ENCODE data around the gene TDRD7. TPM values are rescaled to one million over a fixed set of nuclear protein-coding genes. Genes with fewer than 3 reads are reported as not detected.
"Not testable (repeated sequence)": the region's sequence is repeated elsewhere in the genome, so short reads cannot be mapped to it uniquely, and the experiment has no call there.

Gene TDRD7
- total RNA-seq, 3 donors from 2014 or later (not counting 1 experiment from before 2014, with no cell fraction given): 9.8 to 16.4 (median 16.3) TPM

GRCh38 chr9:97440160-97440559 lies 28.3 kb downstream of the TDRD7 start:
- Mint-ChIP-seq H3K4me3 (no peak overlapping the region), H3K36me3 (no peaks in the 10 kb centered on the region), H3K9me3 (no peaks in the 10 kb centered on the region), H3K4me1 (no peaks in the 10 kb centered on the region), H3K27ac (no peak overlapping the region), H3K27me3 (ENCODE audit: low read depth in 2 of 2) (no peaks in the 10 kb centered on the region)
- TF ChIP-seq, protein P1, sequence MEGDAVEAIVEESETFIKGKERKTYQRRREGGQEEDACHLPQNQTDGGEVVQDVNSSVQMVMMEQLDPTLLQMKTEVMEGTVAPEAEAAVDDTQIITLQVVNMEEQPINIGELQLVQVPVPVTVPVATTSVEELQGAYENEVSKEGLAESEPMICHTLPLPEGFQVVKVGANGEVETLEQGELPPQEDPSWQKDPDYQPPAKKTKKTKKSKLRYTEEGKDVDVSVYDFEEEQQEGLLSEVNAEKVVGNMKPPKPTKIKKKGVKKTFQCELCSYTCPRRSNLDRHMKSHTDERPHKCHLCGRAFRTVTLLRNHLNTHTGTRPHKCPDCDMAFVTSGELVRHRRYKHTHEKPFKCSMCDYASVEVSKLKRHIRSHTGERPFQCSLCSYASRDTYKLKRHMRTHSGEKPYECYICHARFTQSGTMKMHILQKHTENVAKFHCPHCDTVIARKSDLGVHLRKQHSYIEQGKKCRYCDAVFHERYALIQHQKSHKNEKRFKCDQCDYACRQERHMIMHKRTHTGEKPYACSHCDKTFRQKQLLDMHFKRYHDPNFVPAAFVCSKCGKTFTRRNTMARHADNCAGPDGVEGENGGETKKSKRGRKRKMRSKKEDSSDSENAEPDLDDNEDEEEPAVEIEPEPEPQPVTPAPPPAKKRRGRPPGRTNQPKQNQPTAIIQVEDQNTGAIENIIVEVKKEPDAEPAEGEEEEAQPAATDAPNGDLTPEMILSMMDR (IDR thresholded peaks at IDR 0.05): no peak
- ATAC-seq (no peak), DNase-seq (no peak)
- no peaks in the 10 kb centered on the region for H3K27me3 ChIP-seq (ENCODE audit: control insufficient read depth, insufficient read depth, low read length)
- no peak overlapping the region for H3K27ac ChIP-seq (ENCODE audit: low read length)
- H3K4me3 ChIP-seq (ENCODE audit: low read length): no peak overlapping the region
- 100% methylated on average over 1 of the region's 1 CpG for WGBS (ENCODE audit: insufficient coverage)
- H3K4me1 ChIP-seq (ENCODE audit: control insufficient read depth, insufficient read depth, low read length): no peaks in the 10 kb centered on the region
- no peaks in the 10 kb centered on the region for H3K9me3 ChIP-seq (ENCODE audit: control insufficient read depth, insufficient read depth, low read length)
- peaks cover 31% of the 10 kb centered on the region for H3K36me3 ChIP-seq (ENCODE audit: control insufficient read depth, insufficient read depth, low read length)
- intact Hi-C loops (cut with micrococcal nuclease): no loop called here

DNA sequence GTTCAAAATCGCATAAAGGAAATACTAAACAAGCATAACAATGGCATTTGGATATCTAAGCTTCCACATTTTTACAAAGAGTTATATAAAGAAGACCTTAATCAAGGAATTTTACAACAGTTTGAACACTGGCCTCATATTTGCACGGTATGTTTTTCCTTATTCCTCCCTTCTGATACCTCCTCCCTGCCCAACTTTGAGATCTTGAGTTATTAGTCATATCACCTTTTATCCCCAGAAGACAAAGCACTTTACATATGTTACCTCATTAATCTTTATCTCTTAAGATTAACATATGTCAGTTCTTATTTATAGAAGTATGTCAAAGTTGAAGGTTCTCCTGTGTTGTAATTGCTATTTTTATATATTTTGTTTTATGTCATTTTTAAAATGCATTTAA lies 29.8 kb downstream of the TDRD7 start:
- H3K4me1 ChIP-seq (ENCODE audit: control insufficient read depth, insufficient read depth, low read length): no peaks in the 10 kb centered on the region
- ATAC-seq: no peak
- Mint-ChIP-seq H3K4me1 (no peaks in the 10 kb centered on the region), H3K4me3 (no peak overlapping the region), H3K36me3 (no peaks in the 10 kb centered on the region), H3K27me3 (ENCODE audit: low read depth in 2 of 2) (no peaks in the 10 kb centered on the region), H3K27ac (no peak overlapping the region), H3K9me3 (no peaks in the 10 kb centered on the region)
- no peak for DNase-seq
- H3K36me3 ChIP-seq (ENCODE audit: control insufficient read depth, insufficient read depth, low read length): peaks cover 31% of the 10 kb centered on the region
- no peak overlapping the region for H3K4me3 ChIP-seq (ENCODE audit: low read length)
- no peaks in the 10 kb centered on the region for H3K27me3 ChIP-seq (ENCODE audit: control insufficient read depth, insufficient read depth, low read length)
- H3K9me3 ChIP-seq (ENCODE audit: control insufficient read depth, insufficient read depth, low read length): no peaks in the 10 kb centered on the region
- WGBS (ENCODE audit: insufficient coverage): 95% methylated on average over 2 of the region's 2 CpGs
- intact Hi-C loops (cut with micrococcal nuclease): no loop called here
- no peak overlapping the region for H3K27ac ChIP-seq (ENCODE audit: low read length)
- TF ChIP-seq, protein P1 (IDR thresholded peaks at IDR 0.05): no peak

GRCh38 chr9:97445119-97445701 lies 33.3 kb downstream of the TDRD7 start:
- peaks cover 0 to 4% of the 10 kb centered on the region in 2 donors for H3K4me1 Mint-ChIP-seq
- Histone ChIP-seq H3K36me3 (ENCODE audit: control insufficient read depth, insufficient read depth, low read length) (peaks cover 18% of the 10 kb centered on the region), H3K9me3 (ENCODE audit: control insufficient read depth, insufficient read depth, low read length) (no peaks in the 10 kb centered on the region), H3K4me3 (ENCODE audit: low read length) (no peak overlapping the region), H3K27me3 (ENCODE audit: control insufficient read depth, insufficient read depth, low read length) (no peaks in the 10 kb centered on the region), H3K4me1 (ENCODE audit: control insufficient read depth, insufficient read depth, low read length) (no peaks in the 10 kb centered on the region), H3K27ac (ENCODE audit: low read length) (no peak overlapping the region)
- no peak overlapping the region for H3K27ac Mint-ChIP-seq
- H3K36me3 Mint-ChIP-seq: peaks cover 7% of the 10 kb centered on the region
- H3K27me3 Mint-ChIP-seq (ENCODE audit: low read depth in 2 of 2): no peaks in the 10 kb centered on the region
- intact Hi-C loops (cut with micrococcal nuclease): no loop called here
- no peak overlapping the region for H3K4me3 Mint-ChIP-seq
- no peaks in the 10 kb centered on the region for H3K9me3 Mint-ChIP-seq
- ATAC-seq: no peak
- WGBS (ENCODE audit: insufficient coverage): 95% methylated on average over 2 of the region's 2 CpGs
- DNase-seq: no peak
- TF ChIP-seq, protein P1 (IDR thresholded peaks at IDR 0.05): no peak

DNA sequence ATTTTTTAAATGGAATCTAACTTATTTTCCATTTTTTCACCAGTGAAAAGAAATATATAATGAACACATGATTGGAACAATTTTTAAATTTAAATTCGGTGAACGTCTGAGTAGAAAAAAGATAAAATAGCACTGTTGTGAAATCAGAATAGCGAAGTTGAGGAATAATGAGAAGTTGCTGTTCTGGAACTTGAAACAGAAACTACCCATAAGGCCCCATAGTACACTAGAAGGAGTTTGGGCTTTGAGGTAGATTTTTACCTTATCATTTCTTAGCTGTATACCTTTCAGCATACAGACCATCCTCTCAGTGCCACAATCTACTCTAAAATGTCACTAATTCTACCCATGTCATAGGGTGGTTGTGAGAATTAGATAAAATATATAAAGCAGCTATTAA lies 35.1 kb downstream of the TDRD7 start:
- Mint-ChIP-seq H3K9me3 (no peaks in the 10 kb centered on the region), H3K27me3 (ENCODE audit: low read depth in 2 of 2) (no peaks in the 10 kb centered on the region), H3K27ac (no peak overlapping the region), H3K36me3 (peaks cover 7% of the 10 kb centered on the region), H3K4me3 (no peak overlapping the region), H3K4me1 (peaks cover 0 to 4% of the 10 kb centered on the region in 2 donors)
- TF ChIP-seq, protein P1 (IDR thresholded peaks at IDR 0.05): no peak
- no peak overlapping the region for H3K27ac ChIP-seq (ENCODE audit: low read length)
- no peak for ATAC-seq
- no peaks in the 10 kb centered on the region for H3K4me1 ChIP-seq (ENCODE audit: control insufficient read depth, insufficient read depth, low read length)
- H3K36me3 ChIP-seq (ENCODE audit: control insufficient read depth, insufficient read depth, low read length): peaks cover 11% of the 10 kb centered on the region
- intact Hi-C loops (cut with micrococcal nuclease): no loop called here
- DNase-seq: no peak
- WGBS (ENCODE audit: insufficient coverage): no CpG with 5 or more reads among the region's 3 CpGs
- no peaks in the 10 kb centered on the region for H3K9me3 ChIP-seq (ENCODE audit: control insufficient read depth, insufficient read depth, low read length)
- no peaks in the 10 kb centered on the region for H3K27me3 ChIP-seq (ENCODE audit: control insufficient read depth, insufficient read depth, low read length)
- H3K4me3 ChIP-seq (ENCODE audit: low read length): no peak overlapping the region

DNA sequence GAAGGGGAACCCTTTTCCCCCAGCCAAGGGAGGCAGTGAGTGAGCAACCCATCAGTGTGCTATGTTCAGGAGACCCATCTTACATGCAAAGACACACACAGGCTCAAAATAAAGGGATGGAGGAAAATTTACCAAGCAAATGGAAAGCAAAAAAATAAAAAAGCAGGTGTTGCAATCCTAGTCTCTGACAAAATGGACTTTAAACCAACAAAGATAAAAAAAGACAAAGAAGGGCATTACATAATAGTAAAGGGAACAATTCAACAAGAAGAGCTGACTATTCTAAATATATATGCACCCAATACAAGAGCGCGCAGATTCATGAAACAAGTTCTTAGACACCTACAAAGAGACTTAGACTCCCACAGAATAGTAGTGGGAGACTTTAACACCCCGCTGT lies 41.7 kb downstream of the TDRD7 start:
- H3K9me3 Mint-ChIP-seq; H3K4me1 ChIP-seq (ENCODE audit: control insufficient read depth, insufficient read depth, low read length); H3K9me3 ChIP-seq (ENCODE audit: control insufficient read depth, insufficient read depth, low read length); intact Hi-C loops (cut with micrococcal nuclease); H3K4me3 Mint-ChIP-seq; H3K27ac Mint-ChIP-seq; H3K4me1 Mint-ChIP-seq; H3K27me3 ChIP-seq (ENCODE audit: control insufficient read depth, insufficient read depth, low read length); DNase-seq; ATAC-seq; H3K27ac ChIP-seq (ENCODE audit: low read length); H3K36me3 ChIP-seq (ENCODE audit: control insufficient read depth, insufficient read depth, low read length); H3K4me3 ChIP-seq (ENCODE audit: low read length); H3K27me3 Mint-ChIP-seq (ENCODE audit: low read depth in 2 of 2): not testable (repeated sequence)
- 100% methylated on average over 1 of the region's 3 CpGs for WGBS (ENCODE audit: insufficient coverage)
- peaks cover 21% of the 10 kb centered on the region for H3K36me3 Mint-ChIP-seq
